IMR-90 (cell line): ENCODE data around the gene CDC42BPG. TPM values are rescaled to one million over a fixed set of nuclear protein-coding genes. Genes with fewer than 3 reads are reported as not detected.

Experiments used
- ATAC-seq: fragments of 200-7000 bp; cut with Tn5 transposase; 2 replicates; pipeline ENCODE4 v1.9.1; 2020; ENCODE audit warnings: low read depth, mild to moderate bottlenecking, moderate library complexity
- BruUV-seq: library from RNA; stranded (reverse); fragments of 400-500 nt; replicated peaks from 2 replicates; lab custom pipeline; 2021; lab: Mats Ljungman, UMichigan
- CTCF ChIA-PET: fragments of 300-600 bp; formaldehyde crosslinking; extraction: SDS; loops from one replicate; lab custom pipeline; 2021; ENCODE audit warnings: antibody characterized with exemption; lab: Yijun Ruan, JAX
- POLR2A ChIA-PET: fragments of 300-600 bp; sonication (Branson Sonifier 250); formaldehyde crosslinking; loops from one replicate; lab custom pipeline; 2022; ENCODE audit warnings: antibody characterized with exemption; ENCODE audit not compliant: unreplicated experiment; lab: Charles Lee
- DNase-seq: peaks from one replicate; pipeline ENCODE4 v3.0.0; 2013
- H2AFZ ChIP-seq: replicated peaks from 2 replicates; pipeline ENCODE3; 2013; ENCODE audit warnings: low read length, mild to moderate bottlenecking; ENCODE audit not compliant: poor library complexity
- H2AK5ac ChIP-seq: 2 replicates; pipeline ENCODE4 v1.6.1; 2013; ENCODE audit warnings: low read depth, low read length, inconsistent platforms
- H2AK9ac ChIP-seq: replicated peaks from 2 replicates; pipeline ENCODE3; 2013; ENCODE audit warnings: mild to moderate bottlenecking, low read depth, low read length, moderate library complexity; ENCODE audit not compliant: poor library complexity
- H2BK120ac ChIP-seq: 2 replicates; pipeline ENCODE4 v1.6.1; 2013; ENCODE audit warnings: low read depth, low read length, inconsistent platforms
- H2BK15ac ChIP-seq: 3 replicates; pipeline ENCODE4 v1.6.1; 2013; ENCODE audit warnings: low read depth, low read length, inconsistent platforms
- H2BK20ac ChIP-seq: 2 replicates; pipeline ENCODE4 v1.6.1; 2013; ENCODE audit warnings: low read depth, mild to moderate bottlenecking, inconsistent platforms, low read length, moderate library complexity
- H2BK5ac ChIP-seq: 2 replicates; pipeline ENCODE4 v1.6.1; 2013; ENCODE audit warnings: mild to moderate bottlenecking, low read depth, low read length, inconsistent platforms; ENCODE audit not compliant: poor library complexity, severe bottlenecking
- H3K14ac ChIP-seq: replicated peaks from 2 replicates; pipeline ENCODE4 v1.6.1; 2013; ENCODE audit warnings: low read depth, low read length, inconsistent platforms
- H3K18ac ChIP-seq: 2 replicates; pipeline ENCODE4 v1.6.1; 2013; ENCODE audit warnings: low read depth, low read length, control low read depth
- H3K23ac ChIP-seq: 2 replicates; pipeline ENCODE4 v1.6.1; 2013; ENCODE audit warnings: low read depth, low read length, inconsistent platforms
- H3K27ac ChIP-seq: 2 replicates; pipeline ENCODE4 v1.5.1; 2013; ENCODE audit warnings: mild to moderate bottlenecking, control low read depth, low read length; ENCODE audit not compliant: insufficient read depth
- H3K27me3 ChIP-seq: 2 replicates; pipeline ENCODE4 v1.6.1; 2013; ENCODE audit warnings: low read length; ENCODE audit not compliant: control insufficient read depth, insufficient read depth
- H3K36me3 ChIP-seq: 2 replicates; pipeline ENCODE4 v1.6.1; 2013; ENCODE audit warnings: low read length, mixed read lengths; ENCODE audit not compliant: control insufficient read depth, insufficient read depth
- H3K4ac ChIP-seq: 2 replicates; pipeline ENCODE4 v1.6.1; 2013; ENCODE audit warnings: low read depth, low read length, inconsistent platforms
- H3K4me1 ChIP-seq: 2 replicates; pipeline ENCODE4 v1.6.1; 2013; ENCODE audit warnings: low read length, mixed read lengths; ENCODE audit not compliant: control insufficient read depth, insufficient read depth
- H3K4me2 ChIP-seq: 2 replicates; pipeline ENCODE4 v1.6.1; 2013; ENCODE audit warnings: low read depth, mild to moderate bottlenecking, control low read depth, low read length, moderate library complexity
- H3K4me3 ChIP-seq: 2 replicates; pipeline ENCODE4 v1.5.1; 2013; ENCODE audit warnings: low read depth, mild to moderate bottlenecking, control low read depth, low read length, moderate library complexity; ENCODE audit not compliant: insufficient read depth
- H3K56ac ChIP-seq: 2 replicates; pipeline ENCODE4 v1.6.1; 2013; ENCODE audit warnings: low read length, inconsistent platforms; ENCODE audit not compliant: insufficient read depth; ENCODE audit errors: extremely low read depth
- H3K79me1 ChIP-seq, 2 experiments: 2 replicates each; pipeline ENCODE4 v1.6.1; 2013; ENCODE audit warnings: low read length in 2 of 2, inconsistent platforms in 1 of 2, low read depth in 1 of 2
- H3K9ac ChIP-seq: 2 replicates; pipeline ENCODE4 v1.6.1; 2013; ENCODE audit warnings: low read depth, low read length, control low read depth
- H3K9me1 ChIP-seq: 2 replicates; pipeline ENCODE4 v1.6.1; 2013; ENCODE audit warnings: low read length, inconsistent platforms; ENCODE audit not compliant: insufficient read depth
- H3K9me3 ChIP-seq: 2 replicates; pipeline ENCODE4 v1.6.1; 2013; ENCODE audit warnings: low read length; ENCODE audit not compliant: control insufficient read depth, insufficient read depth
- H4K20me1 ChIP-seq: 2 replicates; pipeline ENCODE4 v1.6.1; 2013; ENCODE audit warnings: low read length, inconsistent platforms; ENCODE audit not compliant: insufficient read depth
- H4K5ac ChIP-seq: 2 replicates; pipeline ENCODE4 v1.6.1; 2013; ENCODE audit warnings: mild to moderate bottlenecking, low read depth, low read length, control low read depth
- H4K8ac ChIP-seq, 2 experiments: 2 replicates each; pipeline ENCODE4 v1.6.1; 2013; ENCODE audit warnings: low read depth in 2 of 2, low read length in 2 of 2, control low read depth in 1 of 2, inconsistent platforms in 1 of 2
- H4K91ac ChIP-seq: 2 replicates; pipeline ENCODE4 v1.6.1; 2013; ENCODE audit warnings: low read depth, low read length, inconsistent platforms; ENCODE audit not compliant: insufficient read depth
- BHLHE40 ChIP-seq: fragments of 150-350 bp; IDR thresholded peaks from 2 replicates; pipeline ENCODE4 v1.6.1; 2016; ENCODE audit warnings: mild to moderate bottlenecking, low read depth, low read length
- MXI1 ChIP-seq: IDR thresholded peaks from 2 replicates; pipeline ENCODE4 v1.6.1; 2012; ENCODE audit warnings: low read depth, mild to moderate bottlenecking, low read length, moderate library complexity, borderline replicate concordance
- SMC3 ChIP-seq: fragments of 150-350 bp; IDR thresholded peaks from 2 replicates; pipeline ENCODE4 v1.6.1; 2016; ENCODE audit warnings: low read depth, mild to moderate bottlenecking, antibody characterized with exemption, low read length, moderate library complexity
- WGBS, 2 experiments: methylation state at CpG; one replicate each; pipeline versions ENCODE4 v1.1.5 to v1.1.7; 2013; ENCODE audit warnings: missing lambda C conversion rate in 2 of 2; ENCODE audit not compliant: insufficient read length in 1 of 2; ENCODE audit errors: extremely low coverage in 2 of 2; 5-methylcytosine and 5-hydroxymethylcytosine counted together
- dilution Hi-C: fragments of 300-500 bp; cut with HindIII; formaldehyde crosslinking; loops from one replicate; pipeline ENCODE4 v1.14.3; 2018; ENCODE audit warnings: low sequenced_read_pairs; ENCODE audit not compliant: unreplicated experiment
- in situ Hi-C: fragments of 300-500 bp; cut with MboI; formaldehyde crosslinking; loops from 3 replicates; pipeline ENCODE4 v1.14.3; 2019; ENCODE audit warnings: low sequenced_read_pairs, inconsistent platforms, mixed read lengths
- intact Hi-C: fragments of 100-400 bp; cut with micrococcal nuclease; formaldehyde crosslinking; loops from 2 replicates; pipeline ENCODE4 v1.10.0; 2022
- polyA plus RNA-seq, 3 experiments: library from polyadenylated mRNA; depleted of rRNA; stranded (reverse); fragments of >200 nt; gene quantifications; 2 replicates each; pipeline ENCODE4 v1.2.3, GENCODE V29; 2012; ENCODE audit warnings: low replicate concordance in 1 of 3
- total RNA-seq: library from RNA; depleted of rRNA; stranded (reverse); fragments of >200 nt; gene quantifications from 2 replicates; pipeline ENCODE4 v1.2.3, GENCODE V29; 2012
- TF ChIP-seq, protein P1 (sequence below): conservative IDR thresholded peaks from 2 replicates; pipeline ENCODE4 v1.5.1; 2012; ENCODE audit warnings: mild to moderate bottlenecking, low read depth, low read length, improper control_type of control experiment
- TF ChIP-seq, protein P2 (sequence below): fragments of 150-350 bp; IDR thresholded peaks from 2 replicates; pipeline ENCODE4 v1.6.1; 2017; ENCODE audit warnings: mild to moderate bottlenecking, antibody characterized with exemption, low read length, low read depth

CDC42BPG gene
- total and polyA plus RNA-seq, 2 of the 4 experiments (the other 2 are of a cell fraction), result under 0.01 to 0.12 TPM

- H4K5ac ChIP-seq, result no peak overlapping the region
- no peak for DNase-seq
- no peak overlapping the region for H3K18ac ChIP-seq
- no peak overlapping the region for H2BK5ac ChIP-seq
- no peaks in the 10 kb centered on the region for H3K9me3 ChIP-seq
- peaks cover 4% of the 10 kb centered on the region; the same call in 1 of the 2 replicates for H4K20me1 ChIP-seq
- H3K4me2 ChIP-seq, result no peak overlapping the region
- H3K9me1 ChIP-seq, result no peaks in the 10 kb centered on the region
- no peak; the same call in 1 of the 2 replicates for ATAC-seq
- no peak overlapping the region for H3K14ac ChIP-seq
- intact Hi-C loops, result loop anchor here (1.0 kb wide), 1 partner anchor 46 kb away; no protein-coding TSS in a partner anchor
- no peak overlapping the region for H3K27ac ChIP-seq
- no peak overlapping the region for H3K56ac ChIP-seq
- no TSS peak for BruUV-seq
- no peak overlapping the region for H4K8ac ChIP-seq
- no peak overlapping the region for H4K91ac ChIP-seq
- no peak overlapping the region for H3K4ac ChIP-seq
- H3K27me3 ChIP-seq, result no peaks in the 10 kb centered on the region
- POLR2A ChIA-PET, result no interaction called here
- no peak overlapping the region for H2AFZ ChIP-seq
- H3K23ac ChIP-seq, result no peak overlapping the region
- no peaks in the 10 kb centered on the region for H3K4me1 ChIP-seq
- H3K36me3 ChIP-seq, result peaks cover 17% of the 10 kb centered on the region; the same call in 1 of the 2 replicates
- H2BK20ac ChIP-seq, result no peak overlapping the region
- no peak overlapping the region for H2BK120ac ChIP-seq
- TF ChIP-seq, protein P1, sequence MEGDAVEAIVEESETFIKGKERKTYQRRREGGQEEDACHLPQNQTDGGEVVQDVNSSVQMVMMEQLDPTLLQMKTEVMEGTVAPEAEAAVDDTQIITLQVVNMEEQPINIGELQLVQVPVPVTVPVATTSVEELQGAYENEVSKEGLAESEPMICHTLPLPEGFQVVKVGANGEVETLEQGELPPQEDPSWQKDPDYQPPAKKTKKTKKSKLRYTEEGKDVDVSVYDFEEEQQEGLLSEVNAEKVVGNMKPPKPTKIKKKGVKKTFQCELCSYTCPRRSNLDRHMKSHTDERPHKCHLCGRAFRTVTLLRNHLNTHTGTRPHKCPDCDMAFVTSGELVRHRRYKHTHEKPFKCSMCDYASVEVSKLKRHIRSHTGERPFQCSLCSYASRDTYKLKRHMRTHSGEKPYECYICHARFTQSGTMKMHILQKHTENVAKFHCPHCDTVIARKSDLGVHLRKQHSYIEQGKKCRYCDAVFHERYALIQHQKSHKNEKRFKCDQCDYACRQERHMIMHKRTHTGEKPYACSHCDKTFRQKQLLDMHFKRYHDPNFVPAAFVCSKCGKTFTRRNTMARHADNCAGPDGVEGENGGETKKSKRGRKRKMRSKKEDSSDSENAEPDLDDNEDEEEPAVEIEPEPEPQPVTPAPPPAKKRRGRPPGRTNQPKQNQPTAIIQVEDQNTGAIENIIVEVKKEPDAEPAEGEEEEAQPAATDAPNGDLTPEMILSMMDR, result no peak
- TF ChIP-seq BHLHE40 (no peak), SMC3 (no peak), MXI1 (no peak)
- TF ChIP-seq, protein P2, sequence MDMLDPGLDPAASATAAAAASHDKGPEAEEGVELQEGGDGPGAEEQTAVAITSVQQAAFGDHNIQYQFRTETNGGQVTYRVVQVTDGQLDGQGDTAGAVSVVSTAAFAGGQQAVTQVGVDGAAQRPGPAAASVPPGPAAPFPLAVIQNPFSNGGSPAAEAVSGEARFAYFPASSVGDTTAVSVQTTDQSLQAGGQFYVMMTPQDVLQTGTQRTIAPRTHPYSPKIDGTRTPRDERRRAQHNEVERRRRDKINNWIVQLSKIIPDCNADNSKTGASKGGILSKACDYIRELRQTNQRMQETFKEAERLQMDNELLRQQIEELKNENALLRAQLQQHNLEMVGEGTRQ, result no peak
- 95% methylated on average over 7 of the region's 25 CpGs; no CpG with 5 or more reads in 1 of the 2 experiments for WGBS, 2 experiments
- no peak overlapping the region for H2BK15ac ChIP-seq
- in situ Hi-C loops, result loop anchor here (5.0 kb wide), 1 partner anchor 46 kb away; no protein-coding TSS in a partner anchor
- dilution Hi-C loops, result no loop called here
- CTCF ChIA-PET, result interaction anchor here (0.7 to 2.2 kb wide), 4 partner anchors 39 to 103 kb away, joined by 3 to 14 read pairs (median 4); partner anchors contain the start of gene BATF2
- no peak overlapping the region for H3K9ac ChIP-seq
- no peaks in the 10 kb centered on the region for H3K79me1 ChIP-seq
- H2AK5ac ChIP-seq, result no peak overlapping the region
- no peak overlapping the region for H3K4me3 ChIP-seq
- H2AK9ac ChIP-seq, result no peak overlapping the region
Measured at GRCh38 chr11:64893194-64894069, 49.0 kb upstream of the CDC42BPG start.
